CD4-positive, alpha-beta T cell treated with Interleukin-2 at 100 ng/mL for 4 hours (primary cell): ENCODE data around the gene LASP1.

Experiments
- DNase-seq: peaks from one replicate; pipeline ENCODE4 v3.0.0-alpha.2; 2020; ENCODE audit warnings: low spot score

LASP1 gene

DNA sequence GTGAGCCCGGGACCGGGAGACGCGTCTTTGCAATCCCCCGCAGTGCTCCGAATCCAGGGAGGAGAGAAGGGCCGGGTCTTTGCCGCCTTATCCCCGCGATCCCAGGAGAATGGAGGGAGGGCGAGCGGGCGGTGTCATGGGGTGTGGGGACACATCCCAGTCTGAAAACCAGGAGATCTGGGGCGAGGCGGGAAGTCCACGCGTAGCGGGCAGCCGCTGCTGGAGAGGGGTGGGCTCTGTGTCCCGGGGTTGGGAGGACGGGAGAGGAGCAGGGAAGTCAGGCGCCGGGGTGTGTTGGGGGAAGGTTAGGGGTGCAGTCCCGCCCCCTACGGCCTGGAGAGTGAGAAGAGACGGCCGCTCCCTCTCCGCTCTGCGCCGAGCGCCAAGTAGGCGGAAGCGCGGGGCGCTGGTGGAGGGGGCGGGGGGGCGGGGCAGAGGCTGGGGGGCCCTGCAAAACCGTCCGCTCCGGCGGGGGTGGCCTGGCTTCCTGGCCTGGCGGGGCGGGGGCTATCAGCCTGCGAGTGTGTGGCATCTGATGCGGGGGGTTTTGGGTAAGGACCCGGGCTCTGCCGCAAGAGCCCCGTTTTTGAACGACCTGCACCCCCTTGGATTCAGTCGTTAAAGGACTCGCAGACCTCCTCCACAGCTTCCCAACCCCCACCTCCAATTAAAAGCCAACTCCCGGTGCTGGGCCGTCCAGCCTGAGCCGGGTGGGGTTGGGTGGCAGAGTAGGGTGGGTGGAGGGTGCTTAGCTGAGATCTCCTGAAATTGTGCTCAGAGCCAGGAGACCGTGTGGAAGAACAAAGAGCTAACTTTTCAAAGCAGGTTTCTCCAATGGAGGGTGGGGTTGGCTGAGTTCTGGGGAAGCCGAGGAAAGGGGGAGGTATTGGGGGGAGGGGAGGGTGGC lies 654 bp downstream of the LASP1 start:
- peak; percentile 66 for DNase-seq

DNA sequence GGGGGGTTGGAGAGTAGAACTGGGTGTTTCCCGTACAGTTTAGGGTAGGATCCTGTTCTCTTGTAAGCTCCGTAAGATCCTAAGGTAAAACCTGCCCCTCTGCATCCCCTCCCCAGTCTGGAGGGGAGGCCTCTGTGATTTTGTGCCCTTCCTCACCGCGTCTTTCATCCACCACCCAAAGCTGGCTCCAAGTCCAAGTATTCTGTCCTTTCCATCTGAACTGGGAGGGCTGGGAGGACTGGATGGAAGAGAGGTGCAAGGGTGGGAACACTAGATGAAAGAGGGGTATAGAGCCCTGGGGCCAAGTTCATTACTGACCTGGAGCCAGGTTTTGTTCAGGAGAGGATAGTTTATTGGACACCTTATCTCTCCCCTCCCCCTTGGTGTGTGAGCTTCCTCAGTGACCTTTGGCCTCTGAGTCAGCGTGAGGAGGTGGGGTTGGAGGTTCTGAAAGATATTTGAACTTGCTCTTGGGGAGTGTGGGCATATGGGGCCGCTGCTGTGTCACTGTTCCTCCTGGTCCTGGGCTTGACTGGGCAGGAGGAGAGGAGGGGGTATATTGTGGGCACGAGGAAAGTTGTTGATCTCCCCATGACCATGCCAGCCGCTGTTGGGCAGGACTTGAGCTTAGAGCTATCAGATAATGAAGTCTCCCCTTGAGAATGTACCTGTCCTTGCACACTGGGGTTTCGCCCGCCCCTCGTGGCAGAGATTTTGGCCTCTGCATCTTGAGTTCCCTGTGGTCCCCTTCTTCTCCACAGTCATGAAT lies 1.6 kb downstream of the LASP1 start:
- peak; percentile 74 for DNase-seq

DNA sequence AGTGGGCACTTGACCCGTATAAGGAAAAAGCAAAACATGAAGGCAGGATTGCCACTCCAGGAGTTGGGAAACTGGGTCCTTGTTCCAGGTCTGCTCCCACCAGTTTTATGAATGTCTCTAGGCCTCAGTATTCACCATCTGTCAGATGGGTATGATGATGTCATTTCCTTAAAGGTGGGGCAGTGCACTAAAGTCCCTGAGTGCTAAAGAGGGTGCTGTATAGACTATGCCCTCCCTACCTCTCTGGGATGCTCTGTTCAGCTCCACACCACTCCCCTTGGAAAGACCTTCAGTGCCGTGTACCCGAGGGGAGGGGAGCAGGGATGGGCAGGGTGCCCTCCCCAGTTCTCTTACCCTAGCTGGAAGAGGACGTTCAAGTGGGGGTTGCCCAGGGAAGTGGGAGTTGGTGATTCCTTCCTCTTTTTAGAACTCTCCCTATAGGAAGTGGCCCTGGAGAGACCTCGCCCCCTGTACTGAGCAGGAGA lies 2.2 kb downstream of the LASP1 start:
- DNase-seq, result no peak

DNA sequence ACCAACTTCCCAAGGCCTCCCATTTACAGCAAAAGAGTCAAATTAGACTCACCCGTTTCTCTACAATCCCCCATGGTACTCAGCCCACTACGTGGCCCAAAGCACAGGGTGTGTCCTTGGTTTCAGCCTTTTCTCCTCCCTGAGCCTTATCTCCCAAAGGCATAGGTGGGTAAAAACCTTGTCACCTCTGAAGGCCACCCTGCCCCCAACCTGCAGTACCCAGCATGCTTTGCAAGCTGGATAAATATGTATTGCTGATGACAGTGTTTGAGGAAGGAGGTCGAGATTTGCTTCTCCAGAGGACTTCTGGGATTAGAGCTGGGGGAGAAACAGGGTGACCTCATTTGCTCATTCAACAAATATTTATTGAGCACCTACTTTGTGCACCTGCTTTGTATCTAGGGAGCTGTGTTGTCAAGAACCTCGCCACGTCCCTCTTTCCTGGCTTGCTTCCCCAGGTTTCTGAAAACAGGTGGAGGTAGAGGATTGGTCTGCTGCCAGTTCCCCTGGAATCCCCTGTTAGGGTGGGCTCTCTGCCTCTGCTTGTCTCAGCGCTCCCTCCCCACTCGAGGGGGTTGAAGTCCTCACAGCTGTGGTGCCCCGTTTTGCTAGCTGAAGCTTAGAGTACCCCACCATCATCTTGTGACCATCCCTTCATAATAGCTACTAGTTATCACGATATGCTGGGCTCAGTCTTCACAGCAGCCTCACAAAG lies 3.0 kb downstream of the LASP1 start:
- DNase-seq, result no peak

DNA sequence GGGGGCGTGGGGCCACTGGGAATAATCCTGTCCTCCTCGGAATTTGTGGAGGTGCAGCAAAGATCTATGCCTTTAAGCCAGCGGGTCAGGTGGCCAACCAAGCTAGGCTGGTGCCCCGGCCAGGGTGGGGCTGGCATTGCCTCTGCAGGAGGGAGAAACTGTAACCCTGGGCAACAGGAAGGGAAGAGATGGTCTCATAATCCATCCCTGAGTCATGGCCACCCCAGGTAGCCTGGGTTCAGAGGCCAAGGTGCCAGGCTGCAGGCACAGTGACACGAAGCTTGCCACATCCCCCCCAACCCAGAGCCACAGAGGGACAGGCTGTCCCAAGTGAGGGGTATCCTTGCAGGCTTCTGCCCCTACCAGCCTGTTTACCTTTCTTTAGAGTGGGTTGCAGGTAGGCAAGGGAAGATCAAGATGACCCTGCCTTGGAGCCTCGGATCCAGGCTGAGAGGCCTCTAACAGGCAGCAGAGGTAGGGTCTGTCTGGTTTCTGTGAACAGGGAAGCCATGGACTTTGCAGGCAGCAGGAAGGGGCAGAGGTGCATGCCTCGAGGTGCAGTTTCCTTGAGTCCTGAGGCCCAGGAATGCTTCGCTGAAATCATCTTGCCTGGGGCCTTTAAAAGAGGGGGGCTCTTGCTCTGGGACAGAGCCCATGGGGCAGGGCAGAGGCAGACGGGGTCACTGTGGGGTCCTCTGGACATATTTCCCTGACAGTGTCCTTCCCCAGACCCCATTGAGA lies 4.0 kb downstream of the LASP1 start:
- no peak for DNase-seq

DNA sequence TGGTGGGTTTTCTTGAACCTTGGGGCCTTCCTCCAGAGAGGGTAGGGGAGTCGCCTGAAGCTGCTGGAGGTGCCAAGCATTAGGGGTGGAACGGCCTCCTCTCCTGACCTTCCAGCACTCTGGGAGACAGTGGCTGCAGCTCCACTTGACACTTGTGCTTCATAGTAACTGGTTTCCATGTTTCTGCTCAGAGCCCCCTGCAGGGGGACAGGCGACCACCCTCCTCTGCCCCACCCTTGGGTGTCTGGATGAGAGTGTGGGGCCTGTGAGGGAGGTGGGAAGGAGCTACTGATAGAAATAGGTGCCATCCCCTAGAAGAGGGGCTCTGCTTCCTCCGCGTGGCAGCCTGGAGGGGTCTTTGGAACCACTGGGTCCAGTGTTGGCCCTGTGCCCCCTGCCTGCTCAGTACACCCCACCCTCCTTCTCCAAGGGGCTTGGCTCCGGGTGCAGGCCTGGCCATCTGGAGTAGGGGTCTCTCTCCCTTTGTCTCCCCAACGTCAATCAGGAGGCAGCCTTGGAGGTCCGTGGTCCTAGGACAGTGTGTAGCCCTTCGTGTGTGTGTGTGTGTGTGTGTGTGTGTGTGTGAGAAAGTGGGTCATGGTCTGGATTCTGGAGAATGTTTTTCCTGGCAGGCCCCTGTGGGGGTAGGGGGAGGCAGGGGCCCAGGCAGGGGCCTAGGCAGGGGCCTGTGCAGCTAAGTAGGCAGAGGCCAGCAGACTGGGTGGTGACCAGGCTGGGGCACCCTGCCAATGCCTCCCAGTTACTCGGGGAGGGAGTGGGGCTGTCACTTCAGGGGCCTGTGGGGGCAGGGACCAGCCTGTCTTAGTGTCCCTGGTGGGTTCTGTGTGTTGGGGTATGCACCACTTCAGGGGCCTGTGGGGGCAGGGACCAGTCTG lies 4.9 kb downstream of the LASP1 start:
- no peak for DNase-seq

DNA sequence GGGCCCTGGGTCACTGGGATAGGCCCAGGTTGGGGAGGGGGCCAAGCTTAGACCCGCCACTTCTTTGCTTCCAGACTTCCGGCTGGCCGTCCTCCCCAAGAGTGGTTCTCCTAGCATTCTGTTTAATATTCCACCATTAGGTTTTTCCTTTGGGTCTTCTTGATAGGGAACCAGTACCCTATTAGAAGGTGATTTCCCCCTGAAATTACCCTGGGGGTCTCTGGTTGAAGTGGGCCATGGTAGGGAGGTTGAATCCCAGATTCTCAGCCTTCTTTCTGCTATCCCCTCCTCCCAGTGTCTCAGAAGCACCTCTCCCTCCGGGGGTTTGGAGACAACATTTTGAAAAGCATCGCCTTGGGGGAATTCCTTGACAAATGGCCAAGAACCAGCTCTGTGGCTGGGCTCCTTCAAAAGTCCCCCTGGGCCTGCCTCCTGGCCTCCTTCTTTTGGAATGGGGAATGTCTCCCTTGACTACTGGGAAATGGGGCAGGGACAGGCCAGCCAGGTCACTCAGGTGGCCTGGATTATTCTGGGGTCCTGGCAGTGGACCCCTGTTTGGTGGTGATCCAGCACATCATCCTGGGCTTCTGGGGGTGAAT lies 5.7 kb downstream of the LASP1 start:
- DNase-seq, result no peak

DNA sequence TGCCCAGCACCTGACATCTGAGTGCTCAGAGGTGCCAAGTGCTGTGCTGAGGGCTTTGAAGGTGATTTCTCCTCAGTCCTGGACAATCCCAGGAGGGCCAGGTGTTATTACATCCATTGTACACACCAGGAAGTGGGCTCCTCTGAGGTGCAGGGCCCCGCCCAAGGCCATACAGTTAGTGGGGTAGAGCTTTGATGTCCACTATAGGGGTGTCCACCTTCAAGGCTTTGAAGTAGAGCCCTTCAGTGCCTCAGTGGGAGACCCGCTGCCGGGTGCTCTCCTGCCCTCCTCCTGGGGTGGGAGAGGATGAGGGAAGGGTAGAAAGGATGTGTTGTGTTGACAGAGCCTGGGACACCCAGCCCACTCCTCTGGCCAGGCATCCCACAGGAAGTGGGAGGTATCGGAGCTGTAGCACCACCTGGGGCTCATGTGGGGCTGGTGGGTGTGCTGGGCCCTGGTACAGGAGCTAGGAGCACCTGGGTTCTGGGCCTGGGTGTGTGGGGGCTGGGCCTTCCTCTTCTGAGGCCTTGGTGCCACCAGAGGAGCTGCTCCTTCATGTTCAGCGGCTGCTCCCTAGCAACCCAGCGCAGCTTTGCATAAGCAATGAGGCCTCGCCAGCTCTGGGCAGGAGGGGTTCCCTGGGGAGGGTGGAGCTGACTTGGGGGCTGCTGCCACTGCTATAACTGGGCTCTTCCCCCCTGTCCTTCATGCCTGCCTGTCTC lies 7.4 kb downstream of the LASP1 start:
- no peak for DNase-seq

DNA sequence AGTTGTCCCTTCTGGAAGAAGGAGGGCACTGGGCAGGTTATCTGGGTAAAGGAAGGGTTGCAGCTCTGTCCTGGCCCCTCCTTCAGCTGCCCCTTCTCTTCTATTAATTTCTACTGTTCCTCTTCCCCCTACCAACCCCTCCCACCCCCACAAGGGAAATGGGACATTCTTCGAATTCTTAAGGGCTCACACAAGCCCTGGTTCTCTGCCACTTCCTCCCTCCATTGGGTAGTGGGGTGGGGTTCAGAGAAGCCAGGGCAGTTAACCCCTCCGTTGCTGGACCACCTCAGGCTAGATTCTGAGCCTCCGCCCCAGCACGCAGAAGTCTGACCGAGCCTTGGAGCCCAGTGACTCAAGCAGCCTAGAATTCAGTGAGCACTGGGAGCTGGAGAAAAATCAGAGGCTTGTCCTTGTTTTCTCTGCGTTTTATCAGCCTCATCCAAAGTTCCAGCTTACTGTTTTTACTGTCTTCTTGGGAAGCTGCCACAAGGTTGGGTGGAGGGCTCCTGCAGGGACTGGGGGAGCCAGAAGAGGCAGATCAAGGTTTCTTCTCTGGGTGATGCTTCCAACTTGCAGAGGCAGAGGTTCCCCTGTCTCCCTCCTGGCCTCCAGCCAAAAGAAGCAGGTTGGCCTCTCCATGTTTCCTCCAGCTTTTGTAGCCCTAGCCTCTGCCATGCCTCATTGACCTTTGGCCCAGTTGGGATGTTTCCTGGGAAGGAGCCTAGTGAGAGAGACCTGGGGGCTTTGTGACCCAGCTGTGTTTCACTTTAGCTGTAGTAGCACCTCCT lies 10.2 kb downstream of the LASP1 start:
- DNase-seq, result no peak

DNA sequence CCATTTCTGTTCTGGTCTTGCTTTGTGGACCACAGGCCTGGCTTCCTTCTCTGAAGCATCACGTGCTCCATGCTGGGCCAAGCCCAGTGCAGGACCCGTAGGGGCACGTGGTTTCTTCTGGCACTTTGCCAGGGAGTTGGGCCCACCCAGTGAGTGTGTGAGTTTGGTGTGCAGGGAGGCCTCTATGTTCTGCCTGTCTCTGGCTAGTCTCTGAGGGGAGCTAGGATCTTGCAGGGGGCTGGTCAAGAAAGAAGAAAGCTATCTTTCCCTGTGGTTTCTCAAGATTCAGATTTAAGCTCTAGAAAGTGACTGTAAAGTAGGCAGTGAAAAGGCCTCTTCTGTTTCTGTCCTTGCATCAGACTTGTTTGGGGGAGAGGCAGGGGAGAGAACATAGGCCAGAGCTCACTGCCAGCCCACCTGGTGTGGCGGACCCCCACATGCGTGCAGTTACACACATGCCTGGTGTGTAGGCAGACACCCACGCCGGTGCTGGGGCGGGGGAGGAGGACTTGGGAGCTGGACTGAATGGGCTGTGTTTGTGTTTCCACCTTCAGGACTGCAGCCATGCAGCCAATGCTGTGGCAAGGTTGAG lies 11.8 kb downstream of the LASP1 start:
- no peak for DNase-seq

DNA sequence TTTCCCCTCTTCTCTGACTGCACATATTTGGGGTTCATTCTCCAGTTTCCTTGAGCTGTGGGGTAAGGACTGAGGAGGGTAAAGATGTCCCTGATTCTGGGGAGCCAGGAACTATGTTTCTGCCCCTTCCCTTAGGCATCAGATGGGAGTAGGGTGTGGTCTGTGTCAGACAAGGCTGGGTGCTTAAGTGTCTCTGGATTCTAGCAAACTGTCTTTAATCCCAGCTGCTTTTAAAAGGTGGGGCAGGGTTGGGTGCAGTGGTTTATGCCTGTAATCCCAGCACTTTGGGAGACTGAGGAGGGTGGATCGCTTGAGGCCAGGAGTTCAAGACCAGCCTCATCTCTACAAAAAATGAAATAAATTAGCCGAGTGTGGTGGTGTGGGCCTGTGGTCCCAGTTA lies 13.0 kb downstream of the LASP1 start:
- DNase-seq, result no peak

DNA sequence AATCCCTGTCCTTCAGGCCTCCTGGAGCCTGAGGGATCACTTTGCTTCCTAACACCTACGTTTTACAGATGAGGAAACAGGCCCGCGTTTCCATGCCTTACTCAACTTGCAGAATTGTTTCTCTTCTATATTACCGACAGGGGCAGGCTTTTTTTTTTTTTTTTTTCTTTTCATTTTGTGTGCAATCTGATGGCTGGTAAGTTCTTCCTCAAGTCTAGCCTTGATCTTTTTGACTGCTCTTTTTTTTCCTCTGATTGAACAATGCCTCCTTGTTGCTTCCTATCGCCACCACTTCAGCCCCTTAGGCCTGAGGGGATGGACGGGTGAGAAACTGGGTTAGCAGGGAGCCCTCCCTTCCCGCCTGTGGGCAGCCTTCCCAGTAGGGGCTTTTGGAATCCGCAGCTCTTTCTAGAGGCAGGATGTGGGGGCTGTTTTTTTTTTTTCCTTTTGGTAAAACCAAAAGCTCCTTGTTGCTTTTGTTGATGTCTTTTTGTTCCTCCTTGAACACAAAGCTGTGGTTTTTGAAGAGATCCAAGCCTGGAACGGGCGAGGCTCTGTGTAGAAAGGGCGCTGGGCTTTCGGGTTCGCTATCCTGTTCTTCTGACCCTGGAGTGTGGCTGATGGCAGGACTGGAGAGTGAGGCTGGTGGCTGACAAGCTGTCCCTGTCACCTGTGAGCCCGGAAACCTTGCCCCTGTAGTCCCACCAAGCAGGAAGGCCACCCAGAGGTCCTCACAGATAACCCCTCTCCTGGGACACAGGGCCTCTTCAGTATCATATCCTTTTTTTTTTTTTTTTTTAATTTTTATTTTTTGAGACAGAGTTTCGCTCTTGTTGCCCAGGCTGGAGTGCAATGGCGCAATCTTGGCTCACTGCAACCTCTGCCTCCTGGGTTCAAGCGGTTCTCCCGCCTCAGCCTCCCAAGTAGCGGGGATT lies 14.0 kb downstream of the LASP1 start:
- no peak for DNase-seq

DNA sequence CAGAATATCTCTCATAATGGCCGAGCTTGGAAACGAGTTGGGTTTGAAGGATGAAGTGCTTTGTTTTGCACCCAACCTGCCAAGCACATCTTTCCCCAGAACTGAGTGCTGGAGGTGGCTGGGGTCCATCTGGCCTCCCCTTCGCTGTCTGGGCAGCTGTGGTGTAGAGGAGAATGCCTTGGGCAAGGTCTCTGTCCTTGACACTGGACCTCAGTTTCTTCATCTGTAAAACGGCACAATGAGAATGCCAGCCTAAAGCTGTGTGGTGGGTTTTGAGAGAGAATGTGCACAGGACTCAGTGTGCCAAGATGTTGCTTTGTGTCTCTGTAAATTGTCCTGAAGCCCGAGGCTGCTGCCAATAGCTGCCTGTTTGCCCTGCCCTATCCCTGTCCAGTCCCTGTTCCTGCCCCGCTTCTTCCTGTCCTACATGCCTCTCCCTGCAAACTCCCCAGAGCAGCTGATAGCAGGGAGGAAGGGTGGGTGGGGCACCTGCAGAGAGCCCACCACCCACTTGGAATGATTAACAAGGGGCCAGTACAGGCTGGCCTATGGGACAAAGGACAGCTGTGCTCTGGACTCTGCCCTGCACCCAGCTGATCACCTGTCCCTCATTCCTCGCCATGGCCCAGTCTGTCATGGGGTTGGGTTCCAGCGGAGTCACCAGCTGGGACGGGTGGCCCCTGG lies 15.3 kb downstream of the LASP1 start:
- no peak for DNase-seq

DNA sequence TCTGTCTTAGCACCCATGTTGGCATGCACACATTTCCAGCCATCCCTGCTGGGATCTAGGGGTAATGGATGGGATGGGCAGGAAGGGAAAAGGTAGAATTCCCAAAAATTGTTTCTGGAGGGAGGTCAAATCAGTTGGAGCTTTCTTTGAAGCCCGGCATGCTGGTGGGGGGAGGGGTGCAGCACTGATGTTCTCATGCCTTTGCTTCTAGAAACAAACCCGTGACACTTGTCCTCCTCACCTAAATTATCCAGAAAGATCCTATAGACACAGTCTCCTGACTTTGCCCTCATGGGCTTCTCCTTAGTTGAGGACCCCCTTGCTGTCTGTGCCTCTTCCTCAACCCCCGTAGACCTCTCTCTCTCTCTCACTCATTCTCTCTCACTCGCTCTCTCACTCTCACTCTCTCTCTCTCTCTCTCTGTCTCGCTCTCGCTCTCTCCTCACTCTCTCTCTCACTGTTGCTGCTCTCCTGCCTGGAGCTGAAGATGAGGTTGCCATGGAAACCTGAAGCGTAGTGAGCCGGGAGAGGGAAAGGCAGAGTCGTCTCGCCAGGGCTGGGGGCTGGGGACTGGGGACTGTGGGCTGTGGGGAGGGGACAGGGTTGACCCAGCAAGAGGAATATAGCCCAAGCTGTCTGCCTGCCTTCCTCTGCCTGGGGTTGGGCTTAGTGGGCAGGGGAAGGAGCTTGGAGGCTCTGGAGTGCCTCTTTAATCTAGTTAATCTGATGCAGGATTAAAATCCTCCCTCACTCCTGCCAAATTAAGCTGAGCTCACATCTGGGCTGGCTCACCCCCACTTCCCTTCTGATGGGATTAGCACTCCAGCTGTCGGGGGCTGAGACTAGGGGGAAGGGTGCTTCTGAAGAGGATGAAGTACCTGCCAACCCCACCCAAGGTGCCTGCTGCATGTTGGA lies 16.1 kb downstream of the LASP1 start:
- DNase-seq, result no peak

DNA sequence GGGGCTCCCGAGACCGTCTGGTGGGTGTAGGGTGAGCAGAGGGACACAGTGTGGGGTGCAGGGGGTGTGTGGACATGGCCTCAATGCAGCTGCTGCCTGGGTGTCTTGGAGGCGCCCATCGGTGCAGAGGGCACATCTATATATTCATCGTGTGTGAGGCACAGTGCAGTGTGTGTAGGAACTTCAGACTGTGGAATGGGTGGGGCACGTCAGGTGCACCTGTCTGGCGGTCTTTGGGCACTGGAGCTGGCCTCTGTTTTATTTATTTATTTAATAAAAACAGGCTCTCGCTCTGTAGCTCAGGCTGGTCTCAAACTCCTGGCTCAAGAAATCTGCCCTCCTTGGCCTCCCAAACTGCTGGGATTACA lies 16.8 kb downstream of the LASP1 start:
- no peak for DNase-seq

DNA sequence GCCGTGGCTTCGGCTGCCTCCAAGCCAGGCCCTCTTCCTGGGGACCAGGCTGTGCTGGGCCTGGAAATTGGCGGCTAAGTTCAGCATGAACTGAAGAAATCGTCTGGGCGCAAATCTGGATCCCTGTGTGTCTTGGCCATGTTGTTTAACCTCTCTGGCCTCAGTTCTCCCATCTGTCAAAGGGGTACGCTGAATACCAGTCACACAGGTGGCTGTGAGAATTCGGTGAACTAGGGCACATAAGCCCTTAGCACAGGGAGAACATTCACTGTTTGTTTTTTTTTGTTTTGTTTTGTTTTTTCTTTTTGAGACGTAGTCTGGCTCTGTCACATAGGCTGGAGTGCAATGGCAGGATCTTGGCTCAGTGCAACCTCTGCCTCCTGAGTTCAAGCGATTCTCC lies 19.0 kb downstream of the LASP1 start:
- DNase-seq, result no peak
